Natural killer cell (primary cell): ENCODE measurements around the gene STARD3NL. TPM values are rescaled to one million over a fixed set of nuclear protein-coding genes. Genes with fewer than 3 reads are reported as not detected.

ENCODE experiments used
- ATAC-seq, 3 donors: fragments of 150-1000 bp in 2 of 3; fragments of 200-7000 bp in 1 of 3; cut with Tn5 transposase; 1 replicate in 1 of 3; 2 replicates in 2 of 3; pipeline ENCODE4 v1.10.0; 2021; ENCODE audit warnings: mild to moderate bottlenecking in 2 of 3, moderate library complexity in 2 of 3
- DNase-seq, 2 donors: peaks; one replicate each; pipeline versions ENCODE4 v3.0.0 to v3.0.0-alpha.2; 2013 to 2021; ENCODE audit warnings: mixed read lengths in 1 of 2
- H3K27ac ChIP-seq: one replicate; pipeline ENCODE4 v1.5.1; 2013; ENCODE audit warnings: mild to moderate bottlenecking, low read length
- H3K27me3 ChIP-seq: one replicate; pipeline ENCODE4 v1.6.1; 2013; ENCODE audit warnings: low read length; ENCODE audit not compliant: control insufficient read depth, insufficient read depth
- H3K36me3 ChIP-seq: one replicate; pipeline ENCODE4 v1.6.1; 2013; ENCODE audit warnings: low read length; ENCODE audit not compliant: control insufficient read depth, insufficient read depth
- H3K4me1 ChIP-seq: one replicate; pipeline ENCODE4 v1.6.1; 2013; ENCODE audit warnings: low read length; ENCODE audit not compliant: control insufficient read depth, insufficient read depth
- H3K4me3 ChIP-seq: one replicate; pipeline ENCODE4 v1.5.1; 2013; ENCODE audit warnings: low read length
- H3K9me3 ChIP-seq: one replicate; pipeline ENCODE4 v1.6.1; 2013; ENCODE audit warnings: low read length; ENCODE audit not compliant: control insufficient read depth, insufficient read depth
- H3K27ac Mint-ChIP-seq, 2 donors: one replicate each; pipeline ENCODE4 v1.8.0; 2022; ENCODE audit warnings: mild to moderate bottlenecking in 2 of 2, mixed read lengths in 2 of 2, moderate library complexity in 1 of 2
- H3K27me3 Mint-ChIP-seq, 2 donors: one replicate each; pipeline ENCODE4 v1.8.0; 2022; ENCODE audit warnings: low read depth in 2 of 2, mixed read lengths in 2 of 2
- H3K36me3 Mint-ChIP-seq: one replicate; pipeline ENCODE4 v1.8.0; 2022; ENCODE audit warnings: mixed read lengths
- H3K4me1 Mint-ChIP-seq, 2 donors: one replicate each; pipeline ENCODE4 v1.8.0; 2022; ENCODE audit warnings: mixed read lengths in 2 of 2
- H3K4me3 Mint-ChIP-seq: one replicate; pipeline ENCODE4 v1.8.0; 2022; ENCODE audit warnings: mild to moderate bottlenecking, moderate library complexity, mixed read lengths
- H3K9me3 Mint-ChIP-seq, 2 donors: one replicate each; pipeline ENCODE4 v1.8.0; 2022; ENCODE audit warnings: mixed read lengths in 2 of 2
- CTCF ChIP-seq: fragments of 200-600 bp; IDR thresholded peaks from one replicate; pipeline ENCODE4 v1.8.0; 2022; ENCODE audit warnings: antibody characterized with exemption
- WGBS: methylation state at CpG from one replicate; pipeline ENCODE4 v1.1.7; 2013; ENCODE audit warnings: missing lambda C conversion rate; ENCODE audit not compliant: insufficient coverage; 5-methylcytosine and 5-hydroxymethylcytosine counted together
- intact Hi-C: fragments of 100-400 bp; cut with micrococcal nuclease; formaldehyde crosslinking; loops from one replicate; pipeline ENCODE4 v1.14.2; 2022
- total RNA-seq, 4 donors: library from RNA; stranded (reverse); fragments of 120-200 nt in 1 of 4; gene quantifications; one replicate each; pipeline versions ENCODE4 v1.2.3 to v1.2.4, GENCODE V29; 2013 to 2022

Gene STARD3NL
- total RNA-seq, 3 donors from 2014 or later (not counting 1 experiment from before 2014, with no cell fraction given) = 30.6 to 38.6 (median 38.3) TPM

- intact Hi-C loops = no loop called here
- Mint-ChIP-seq H3K36me3 (no peaks in the 10 kb centered on the region), H3K4me1 (peaks cover 29 to 30% of the 10 kb centered on the region in 2 donors), H3K27ac (no peak overlapping the region), H3K4me3 (no peak overlapping the region), H3K9me3 (no peaks in the 10 kb centered on the region), H3K27me3 (no peaks in the 10 kb centered on the region)
- H3K4me1 ChIP-seq = no peaks in the 10 kb centered on the region
- no peak overlapping the region for H3K4me3 ChIP-seq
- H3K27me3 ChIP-seq = no peaks in the 10 kb centered on the region
- H3K36me3 ChIP-seq = no peaks in the 10 kb centered on the region
- no peak for TF ChIP-seq CTCF
- H3K27ac ChIP-seq = no peak overlapping the region
- DNase-seq (no peak), ATAC-seq (no peak)
- H3K9me3 ChIP-seq = no peaks in the 10 kb centered on the region
- 85% methylated on average over 1 of the region's 2 CpGs for WGBS
Observed at GRCh38 chr7:38199154-38199553, 21.1 kb downstream of the STARD3NL start.

- intact Hi-C loops = no loop called here
- Mint-ChIP-seq H3K9me3 (no peaks in the 10 kb centered on the region), H3K27ac (no peak overlapping the region), H3K36me3 (no peaks in the 10 kb centered on the region), H3K4me1 (peaks cover 29 to 30% of the 10 kb centered on the region in 2 donors), H3K4me3 (no peak overlapping the region), H3K27me3 (no peaks in the 10 kb centered on the region)
- no peak for DNase-seq
- H3K36me3 ChIP-seq = no peaks in the 10 kb centered on the region
- no peaks in the 10 kb centered on the region for H3K9me3 ChIP-seq
- WGBS = 82% methylated on average over 2 of the region's 2 CpGs
- TF ChIP-seq CTCF = no peak
- no peaks in the 10 kb centered on the region for H3K27me3 ChIP-seq
- H3K4me3 ChIP-seq = no peak overlapping the region
- H3K27ac ChIP-seq = no peak overlapping the region
- no peaks in the 10 kb centered on the region for H3K4me1 ChIP-seq
- ATAC-seq = no peak
Observed at GRCh38 chr7:38199782-38200181, 21.7 kb downstream of the STARD3NL start.

- intact Hi-C loops = no loop called here
- Histone ChIP-seq H3K4me1 (no peaks in the 10 kb centered on the region), H3K9me3 (no peaks in the 10 kb centered on the region), H3K36me3 (peaks cover 17% of the 10 kb centered on the region), H3K4me3 (no peak overlapping the region), H3K27ac (no peak overlapping the region), H3K27me3 (no peaks in the 10 kb centered on the region)
- no peaks in the 10 kb centered on the region for H3K27me3 Mint-ChIP-seq
- no peak overlapping the region for H3K27ac Mint-ChIP-seq
- no peak for DNase-seq
- H3K4me3 Mint-ChIP-seq = no peak overlapping the region
- H3K4me1 Mint-ChIP-seq = peaks cover 0 to 5% of the 10 kb centered on the region in 2 donors
- peaks cover 7% of the 10 kb centered on the region for H3K36me3 Mint-ChIP-seq
- no peaks in the 10 kb centered on the region for H3K9me3 Mint-ChIP-seq
- TF ChIP-seq CTCF = no peak
- WGBS = 71% methylated on average over 4 of the region's 5 CpGs
- no peak for ATAC-seq
Observed at GRCh38 chr7:38206071-38206470, 28.0 kb downstream of the STARD3NL start.

GRCh38 chr7:38207843-38208242, 29.8 kb downstream of the STARD3NL start:
- no peak overlapping the region for H3K4me3 ChIP-seq
- H3K36me3 ChIP-seq = peaks cover 17% of the 10 kb centered on the region
- Mint-ChIP-seq H3K4me1 (peaks cover 0 to 10% of the 10 kb centered on the region in 2 donors), H3K36me3 (peaks cover 7% of the 10 kb centered on the region), H3K9me3 (no peaks in the 10 kb centered on the region), H3K27me3 (no peaks in the 10 kb centered on the region), H3K27ac (peak overlapping the region in 1 of 2 donors; percentile 21), H3K4me3 (no peak overlapping the region)
- H3K27me3 ChIP-seq = no peaks in the 10 kb centered on the region
- no peak for TF ChIP-seq CTCF
- no peak overlapping the region for H3K27ac ChIP-seq
- ATAC-seq (no peak), DNase-seq (no peak)
- no peaks in the 10 kb centered on the region for H3K9me3 ChIP-seq
- intact Hi-C loops = no loop called here
- WGBS = 100% methylated on average over 1 of the region's 1 CpG
- no peaks in the 10 kb centered on the region for H3K4me1 ChIP-seq
